ENCODE data around the gene KCNK3. TPM values are rescaled to one million over a fixed set of nuclear protein-coding genes. Genes with fewer than 3 reads are reported as not detected.

KCNK3 gene
- total RNA-seq, 1 donor from 2014 or later: not detected

DNA sequence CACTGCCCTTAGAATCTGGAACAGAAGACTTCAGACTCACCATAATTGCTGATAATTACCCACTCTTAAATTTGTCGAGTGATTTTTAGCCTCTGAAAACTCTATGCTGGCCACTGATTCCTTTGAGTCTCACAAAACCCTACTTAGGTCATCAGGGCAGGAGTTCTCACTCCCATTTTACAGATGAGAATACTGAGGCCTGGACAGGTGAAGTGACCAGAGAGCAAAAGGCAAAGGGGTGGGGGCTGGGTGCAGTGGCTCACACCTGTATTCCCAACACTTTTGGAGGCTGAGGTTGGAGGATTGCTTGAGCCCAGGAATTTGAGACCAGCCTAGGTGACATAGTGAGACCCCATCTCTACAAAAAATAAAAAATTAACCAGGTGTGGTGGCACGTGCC lies 36.8 kb downstream of the KCNK3 start:
- Mint-ChIP-seq H3K36me3 (ENCODE audit: low read depth) (no peaks in the 10 kb centered on the region), H3K4me1 (no peaks in the 10 kb centered on the region), H3K4me3 (no peak overlapping the region), H3K27me3 (peaks cover 2% of the 10 kb centered on the region), H3K9me3 (no peaks in the 10 kb centered on the region), H3K27ac (no peak overlapping the region)
- no peak for DNase-seq
- intact Hi-C loops (cut with micrococcal nuclease): no loop called here

DNA sequence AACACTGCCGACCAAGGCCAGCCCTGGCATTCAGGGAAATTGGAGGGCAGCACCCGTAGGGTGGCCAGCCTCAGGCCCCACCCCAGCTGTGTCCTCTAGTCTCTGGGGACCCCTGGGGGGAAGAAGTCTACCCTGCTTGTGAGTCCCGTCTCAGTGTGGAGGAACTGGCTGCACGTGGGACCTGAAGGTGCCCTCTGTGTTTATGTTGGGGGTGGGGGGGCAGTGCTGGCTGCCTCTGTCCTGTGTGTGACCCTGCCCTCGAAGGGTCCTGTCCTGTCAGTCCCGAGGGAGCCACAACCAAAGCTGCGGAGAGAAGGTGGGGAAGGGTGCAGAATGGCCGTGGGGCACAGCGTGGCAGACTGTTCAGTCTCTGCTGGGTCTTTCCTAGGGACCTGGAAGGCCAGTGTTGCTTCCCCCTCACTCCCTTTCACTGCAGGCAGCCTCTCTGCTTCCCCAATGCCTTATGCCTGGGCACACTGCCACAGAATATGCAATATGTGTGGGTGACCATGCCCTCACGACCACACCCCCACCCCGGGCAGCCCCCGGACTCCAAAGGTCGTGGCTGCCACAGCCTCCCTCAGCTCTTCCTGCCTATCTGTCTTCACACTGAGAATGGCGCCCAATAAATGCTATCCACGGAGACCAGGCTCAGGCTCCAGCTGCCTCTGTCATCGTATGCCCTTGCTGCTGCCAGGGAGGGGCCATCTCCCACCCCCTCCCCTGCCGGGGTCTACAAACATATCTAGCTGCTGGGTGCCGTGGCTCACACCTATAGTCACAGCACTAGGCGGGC lies 38.2 kb downstream of the KCNK3 start:
- Mint-ChIP-seq H3K36me3 (ENCODE audit: low read depth) (no peaks in the 10 kb centered on the region), H3K27me3 (peaks cover 2% of the 10 kb centered on the region), H3K4me1 (no peaks in the 10 kb centered on the region), H3K9me3 (no peaks in the 10 kb centered on the region), H3K4me3 (no peak overlapping the region), H3K27ac (no peak overlapping the region)
- intact Hi-C loops (cut with micrococcal nuclease): no loop called here
- no peak for DNase-seq

- no peak for DNase-seq
- Mint-ChIP-seq H3K4me1 (no peaks in the 10 kb centered on the region), H3K27me3 (peaks cover 2% of the 10 kb centered on the region), H3K36me3 (ENCODE audit: low read depth) (no peaks in the 10 kb centered on the region), H3K27ac (no peak overlapping the region), H3K9me3 (no peaks in the 10 kb centered on the region), H3K4me3 (no peak overlapping the region)
- intact Hi-C loops (cut with micrococcal nuclease): no loop called here
Measured at GRCh38 chr2:26731714-26732113, 39.2 kb downstream of the KCNK3 start.

- intact Hi-C loops (cut with micrococcal nuclease): no loop called here
- DNase-seq: no peak
- Mint-ChIP-seq H3K4me1 (no peaks in the 10 kb centered on the region), H3K36me3 (ENCODE audit: low read depth) (no peaks in the 10 kb centered on the region), H3K27ac (no peak overlapping the region), H3K9me3 (no peaks in the 10 kb centered on the region), H3K27me3 (peaks cover 5% of the 10 kb centered on the region), H3K4me3 (no peak overlapping the region)
Measured at GRCh38 chr2:26732446-26732845, 39.9 kb downstream of the KCNK3 start.

DNA sequence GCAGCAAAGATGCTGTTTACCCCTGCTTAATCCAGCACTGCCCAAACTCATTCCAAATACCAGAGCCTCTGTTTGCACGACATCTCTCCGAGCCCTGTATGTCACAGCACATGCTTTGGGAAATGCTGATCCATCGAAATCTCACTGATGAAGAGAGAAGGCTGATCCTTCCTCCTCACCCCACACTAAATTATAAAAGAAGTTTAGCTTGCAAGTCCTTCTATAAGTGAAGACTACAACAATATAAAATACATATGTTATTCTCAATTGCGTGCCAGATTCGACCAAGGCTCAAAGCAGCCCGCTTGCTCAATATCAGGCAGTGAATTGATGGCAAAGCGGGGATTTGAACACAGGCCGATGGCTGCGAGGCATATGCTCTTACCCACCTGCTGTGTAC lies 40.9 kb downstream of the KCNK3 start:
- Mint-ChIP-seq H3K36me3 (ENCODE audit: low read depth) (no peaks in the 10 kb centered on the region), H3K27ac (no peak overlapping the region), H3K27me3 (peaks cover 5% of the 10 kb centered on the region), H3K4me3 (no peak overlapping the region), H3K4me1 (no peaks in the 10 kb centered on the region), H3K9me3 (no peaks in the 10 kb centered on the region)
- DNase-seq: no peak
- intact Hi-C loops (cut with micrococcal nuclease): no loop called here

DNA sequence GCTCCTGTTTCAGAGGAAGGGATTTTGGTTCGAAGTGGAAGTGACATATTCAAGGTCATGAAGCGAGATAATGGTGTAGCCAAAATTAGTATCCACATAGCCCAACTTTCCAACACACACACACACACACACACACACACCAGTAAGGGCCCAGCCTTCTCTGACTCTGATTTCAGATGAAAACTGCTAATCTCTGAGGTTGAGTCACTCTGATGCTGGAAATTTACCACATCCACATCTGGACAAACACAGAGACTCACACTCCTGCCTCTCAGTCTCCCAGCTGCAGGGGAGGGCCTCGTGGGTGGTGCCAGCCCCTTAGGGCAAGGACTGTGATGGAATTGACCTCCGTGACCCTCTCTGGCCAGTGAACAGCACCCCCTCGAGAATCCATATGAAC lies 42.6 kb downstream of the KCNK3 start:
- Mint-ChIP-seq H3K9me3 (no peaks in the 10 kb centered on the region), H3K36me3 (ENCODE audit: low read depth) (no peaks in the 10 kb centered on the region), H3K27me3 (peaks cover 3% of the 10 kb centered on the region), H3K27ac (no peak overlapping the region), H3K4me1 (no peaks in the 10 kb centered on the region), H3K4me3 (no peak overlapping the region)
- intact Hi-C loops (cut with micrococcal nuclease): no loop called here
- DNase-seq: no peak

DNA sequence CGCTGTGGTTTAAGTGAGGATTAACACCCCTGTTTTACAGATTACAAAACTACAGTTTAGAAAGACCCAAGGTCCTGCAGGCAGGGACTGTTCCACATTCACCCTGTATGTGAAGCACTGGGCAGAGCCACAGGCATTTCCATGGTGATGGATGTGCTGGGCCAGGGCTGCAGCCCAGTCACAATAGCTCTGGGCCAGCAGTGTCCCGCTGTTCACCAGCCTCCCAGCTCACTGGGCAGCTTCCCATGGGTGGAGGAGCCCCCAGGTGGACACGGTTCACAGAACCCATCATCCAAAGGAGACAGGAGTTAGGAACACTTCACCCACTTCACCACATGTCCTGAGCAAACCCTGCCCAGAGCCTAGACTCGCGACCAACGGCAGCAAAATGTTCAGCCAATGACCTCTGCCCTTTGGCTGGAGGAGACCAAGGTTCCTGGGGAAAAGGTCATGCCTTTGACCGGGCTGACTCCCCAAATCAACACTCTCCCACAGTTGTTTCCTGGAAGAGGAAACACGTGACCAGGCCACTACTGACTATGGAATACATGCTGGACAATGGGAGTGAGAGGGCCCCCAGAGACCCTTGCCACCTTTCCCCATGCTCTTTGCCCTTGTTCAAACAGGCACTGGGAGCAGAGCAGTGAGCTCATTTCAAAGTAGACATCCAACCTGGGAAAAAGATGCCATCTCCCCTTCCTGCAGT lies 43.5 kb downstream of the KCNK3 start:
- Mint-ChIP-seq H3K4me1 (peaks cover 2% of the 10 kb centered on the region), H3K36me3 (ENCODE audit: low read depth) (no peaks in the 10 kb centered on the region), H3K9me3 (no peaks in the 10 kb centered on the region), H3K27ac (no peak overlapping the region), H3K4me3 (no peak overlapping the region), H3K27me3 (peaks cover 5% of the 10 kb centered on the region)
- no peak for DNase-seq
- intact Hi-C loops (cut with micrococcal nuclease): no loop called here

DNA sequence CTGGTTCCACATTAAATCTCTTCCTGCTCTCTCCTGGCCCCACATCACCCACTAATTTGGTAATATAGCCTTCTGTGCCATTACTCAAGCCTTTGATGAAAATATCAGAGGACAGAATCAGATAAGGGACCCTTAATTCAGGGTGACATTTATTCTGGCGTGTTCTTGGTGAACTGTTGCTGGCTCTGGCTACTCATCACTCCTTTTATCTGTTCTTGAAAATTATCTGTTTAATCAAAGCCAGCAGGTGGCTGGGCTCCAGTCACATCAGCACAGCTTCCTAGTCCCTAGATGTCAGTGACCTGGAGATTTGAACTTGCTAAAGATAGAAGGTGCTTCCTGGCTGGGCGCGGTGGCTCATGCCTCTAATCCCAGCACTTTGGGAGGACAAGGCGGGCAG lies 44.7 kb downstream of the KCNK3 start:
- intact Hi-C loops (cut with micrococcal nuclease): no loop called here
- DNase-seq: no peak
- Mint-ChIP-seq H3K4me3 (no peak overlapping the region), H3K27ac (no peak overlapping the region), H3K36me3 (ENCODE audit: low read depth) (no peaks in the 10 kb centered on the region), H3K27me3 (peaks cover 5% of the 10 kb centered on the region), H3K4me1 (peaks cover 2% of the 10 kb centered on the region), H3K9me3 (no peaks in the 10 kb centered on the region)

- Mint-ChIP-seq H3K9me3 (no peaks in the 10 kb centered on the region), H3K27me3 (peaks cover 5% of the 10 kb centered on the region), H3K27ac (no peak overlapping the region), H3K4me1 (peaks cover 2% of the 10 kb centered on the region), H3K36me3 (ENCODE audit: low read depth) (no peaks in the 10 kb centered on the region), H3K4me3 (no peak overlapping the region)
- no peak for DNase-seq
- intact Hi-C loops (cut with micrococcal nuclease): no loop called here
Measured at GRCh38 chr2:26738481-26738880, 46.0 kb downstream of the KCNK3 start.

DNA sequence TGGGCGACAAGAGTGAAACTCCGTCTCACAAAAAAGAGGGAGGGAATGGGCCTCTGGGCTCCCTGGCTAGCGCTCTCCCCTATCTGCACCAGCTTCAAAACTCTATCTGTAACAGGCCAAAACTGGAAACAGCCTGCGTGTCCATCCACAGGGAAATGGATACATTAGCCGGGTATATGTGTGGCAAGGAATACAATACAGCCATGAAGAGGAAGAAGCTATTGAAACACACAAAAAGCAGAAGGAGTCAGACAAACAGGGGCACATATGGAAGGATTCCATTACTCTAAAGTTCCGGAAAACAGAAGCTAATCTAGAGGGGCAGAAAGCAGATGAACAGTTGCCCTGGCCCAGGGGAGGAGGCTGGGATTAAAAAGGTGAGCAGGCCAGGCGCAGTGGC lies 47.0 kb downstream of the KCNK3 start:
- Mint-ChIP-seq H3K27me3 (peaks cover 5% of the 10 kb centered on the region), H3K9me3 (no peaks in the 10 kb centered on the region), H3K4me1 (peaks cover 2% of the 10 kb centered on the region), H3K36me3 (ENCODE audit: low read depth) (no peaks in the 10 kb centered on the region), H3K27ac (no peak overlapping the region), H3K4me3 (no peak overlapping the region)
- intact Hi-C loops (cut with micrococcal nuclease): no loop called here
- DNase-seq: no peak

DNA sequence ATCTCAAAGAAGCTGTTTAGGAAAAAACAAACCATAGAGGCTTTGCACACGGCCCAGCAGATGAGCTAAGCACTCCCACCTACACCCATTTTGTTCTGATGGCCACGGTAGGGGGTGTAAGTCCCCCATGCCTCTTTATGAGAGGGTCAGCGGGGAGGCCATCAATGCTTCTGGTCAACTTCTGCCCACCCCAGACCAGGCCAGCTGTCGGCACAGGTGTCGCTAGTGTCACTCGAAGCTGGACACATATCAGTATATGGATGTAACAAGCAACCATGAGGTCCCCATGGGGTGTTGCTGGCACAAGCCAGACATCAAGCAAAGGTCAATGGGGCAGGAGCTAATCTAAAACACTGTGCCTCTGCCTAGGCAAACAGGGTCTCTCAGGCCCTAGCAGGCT lies 47.8 kb downstream of the KCNK3 start:
- H3K4me1 Mint-ChIP-seq: peaks cover 2% of the 10 kb centered on the region
- intact Hi-C loops (cut with micrococcal nuclease): loop anchor here (10.0 kb wide), 1 partner anchor 236 kb away; no protein-coding TSS in a partner anchor
- no peak overlapping the region for H3K4me3 Mint-ChIP-seq
- no peak for DNase-seq
- no peaks in the 10 kb centered on the region for H3K36me3 Mint-ChIP-seq (ENCODE audit: low read depth)
- no peak overlapping the region for H3K27ac Mint-ChIP-seq
- peaks cover 5% of the 10 kb centered on the region for H3K27me3 Mint-ChIP-seq
- H3K9me3 Mint-ChIP-seq: no peaks in the 10 kb centered on the region

- Mint-ChIP-seq H3K36me3 (ENCODE audit: low read depth) (no peaks in the 10 kb centered on the region), H3K27me3 (peaks cover 5% of the 10 kb centered on the region), H3K9me3 (no peaks in the 10 kb centered on the region), H3K4me1 (peaks cover 2% of the 10 kb centered on the region), H3K27ac (no peak overlapping the region), H3K4me3 (no peak overlapping the region)
- peak; percentile 62 for DNase-seq
- intact Hi-C loops (cut with micrococcal nuclease): loop anchor here (10.0 kb wide), 1 partner anchor 236 kb away; no protein-coding TSS in a partner anchor
Measured at GRCh38 chr2:26740890-26741302, 48.4 kb downstream of the KCNK3 start.

GRCh38 chr2:26742048-26742770 lies 49.7 kb downstream of the KCNK3 start:
- intact Hi-C loops (cut with micrococcal nuclease): loop anchor here (10.0 kb wide), 1 partner anchor 237 kb away; no protein-coding TSS in a partner anchor
- Mint-ChIP-seq H3K36me3 (ENCODE audit: low read depth) (no peaks in the 10 kb centered on the region), H3K27me3 (peaks cover 5% of the 10 kb centered on the region), H3K4me1 (peaks cover 2% of the 10 kb centered on the region), H3K27ac (no peak overlapping the region), H3K9me3 (no peaks in the 10 kb centered on the region), H3K4me3 (no peak overlapping the region)
- no peak for DNase-seq

GRCh38 chr2:26743852-26744251 lies 51.3 kb downstream of the KCNK3 start:
- no peak for DNase-seq
- Mint-ChIP-seq H3K4me1 (peaks cover 2% of the 10 kb centered on the region), H3K27ac (no peak overlapping the region), H3K4me3 (no peak overlapping the region), H3K9me3 (no peaks in the 10 kb centered on the region), H3K36me3 (ENCODE audit: low read depth) (no peaks in the 10 kb centered on the region), H3K27me3 (peaks cover 8% of the 10 kb centered on the region)
- intact Hi-C loops (cut with micrococcal nuclease): loop anchor here (10.0 kb wide), 1 partner anchor 239 kb away; no protein-coding TSS in a partner anchor

Measured in activated CD4-positive, alpha-beta T cell treated with anti-CD3 and anti-CD28 coated beads, Interleukin-2, amount 10 ng/mL, durations not matched to agents 24 days and 14 days (primary cell).